Measurements from ENCODE around the gene CITED2. TPM values are rescaled to one million over a fixed set of nuclear protein-coding genes. Genes with fewer than 3 reads are reported as not detected.

CITED2 gene
- polyA plus RNA-seq, 1 of the 3 experiments (the other 2 are of a cell fraction) = 173 TPM

DNA sequence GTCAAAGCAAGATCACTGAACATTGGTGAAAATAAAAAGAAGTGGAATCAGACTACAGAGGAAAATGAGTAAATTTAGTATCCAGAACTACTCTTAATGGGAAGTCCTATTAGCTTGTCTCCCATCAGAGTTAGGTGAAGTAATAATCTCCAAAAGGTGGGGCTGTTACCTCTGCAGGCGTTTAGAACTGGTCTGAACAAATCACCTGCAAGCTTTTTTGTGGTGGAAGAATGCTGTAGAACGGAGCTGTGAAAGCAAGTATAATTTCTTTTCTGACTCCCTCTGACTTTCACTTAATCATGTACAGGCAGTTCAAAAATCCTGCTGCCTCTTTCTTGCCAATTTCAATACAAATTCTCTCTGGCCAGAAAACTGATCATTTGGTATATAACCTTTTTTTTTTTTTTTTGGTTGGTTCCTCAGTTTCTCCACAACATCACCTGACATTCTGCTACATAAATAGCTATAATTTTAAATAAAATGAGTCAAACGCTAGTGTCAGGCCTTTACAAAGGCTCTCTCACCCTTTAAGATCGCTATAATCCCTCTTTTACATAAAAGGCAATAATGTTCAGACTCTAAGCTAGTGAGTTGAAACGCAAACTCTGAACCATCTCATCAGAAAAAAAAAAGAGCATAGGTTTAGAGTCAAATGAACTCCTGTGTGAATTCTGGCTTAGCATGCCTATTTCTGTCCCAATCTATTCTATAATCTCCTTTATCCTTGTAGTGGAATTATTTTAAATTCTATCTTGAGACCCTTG lies 38.8 kb downstream of the CITED2 start:
- peaks cover 7% of the 10 kb centered on the region for H3F3A ChIP-seq (replicated peaks; ENCODE audit: insufficient read depth)
- CTCF ChIA-PET = no interaction called here
- TF ChIP-seq FOXM1 (IDR thresholded peaks at IDR 0.05; ENCODE audit: low read depth) (no peak), TEAD4 (IDR thresholded peaks at IDR 0.05; ENCODE audit: borderline replicate concordance, insufficient read depth) (no peak), RXRA (IDR thresholded peaks at IDR 0.05; ENCODE audit: borderline replicate concordance, low read depth) (no peak), NFIC (IDR thresholded peaks at IDR 0.05; ENCODE audit: borderline replicate concordance) (no peak), EZH2phosphoT487 (IDR thresholded peaks at IDR 0.05; ENCODE audit: borderline replicate concordance, low read depth) (no peak), JUND (IDR thresholded peaks at IDR 0.05) (no peak), POLR2AphosphoS5 (IDR thresholded peaks at IDR 0.05; ENCODE audit: low read depth, low read length) (no peak), ELF1 (IDR thresholded peaks at IDR 0.05) (no peak), MXI1 (IDR thresholded peaks at IDR 0.05; ENCODE audit: low read depth, low read length) (no peak), RAD21 (IDR thresholded peaks at IDR 0.05; ENCODE audit: low read length) (no peak), RFX5 (IDR thresholded peaks at IDR 0.05; ENCODE audit: low read length) (no peak), SMC3 (IDR thresholded peaks at IDR 0.05; ENCODE audit: low read depth, low read length) (no peak)
- TF ChIP-seq, protein P1, sequence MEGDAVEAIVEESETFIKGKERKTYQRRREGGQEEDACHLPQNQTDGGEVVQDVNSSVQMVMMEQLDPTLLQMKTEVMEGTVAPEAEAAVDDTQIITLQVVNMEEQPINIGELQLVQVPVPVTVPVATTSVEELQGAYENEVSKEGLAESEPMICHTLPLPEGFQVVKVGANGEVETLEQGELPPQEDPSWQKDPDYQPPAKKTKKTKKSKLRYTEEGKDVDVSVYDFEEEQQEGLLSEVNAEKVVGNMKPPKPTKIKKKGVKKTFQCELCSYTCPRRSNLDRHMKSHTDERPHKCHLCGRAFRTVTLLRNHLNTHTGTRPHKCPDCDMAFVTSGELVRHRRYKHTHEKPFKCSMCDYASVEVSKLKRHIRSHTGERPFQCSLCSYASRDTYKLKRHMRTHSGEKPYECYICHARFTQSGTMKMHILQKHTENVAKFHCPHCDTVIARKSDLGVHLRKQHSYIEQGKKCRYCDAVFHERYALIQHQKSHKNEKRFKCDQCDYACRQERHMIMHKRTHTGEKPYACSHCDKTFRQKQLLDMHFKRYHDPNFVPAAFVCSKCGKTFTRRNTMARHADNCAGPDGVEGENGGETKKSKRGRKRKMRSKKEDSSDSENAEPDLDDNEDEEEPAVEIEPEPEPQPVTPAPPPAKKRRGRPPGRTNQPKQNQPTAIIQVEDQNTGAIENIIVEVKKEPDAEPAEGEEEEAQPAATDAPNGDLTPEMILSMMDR (IDR thresholded peaks at IDR 0.05) = no peak
- TF ChIP-seq, protein P2, sequence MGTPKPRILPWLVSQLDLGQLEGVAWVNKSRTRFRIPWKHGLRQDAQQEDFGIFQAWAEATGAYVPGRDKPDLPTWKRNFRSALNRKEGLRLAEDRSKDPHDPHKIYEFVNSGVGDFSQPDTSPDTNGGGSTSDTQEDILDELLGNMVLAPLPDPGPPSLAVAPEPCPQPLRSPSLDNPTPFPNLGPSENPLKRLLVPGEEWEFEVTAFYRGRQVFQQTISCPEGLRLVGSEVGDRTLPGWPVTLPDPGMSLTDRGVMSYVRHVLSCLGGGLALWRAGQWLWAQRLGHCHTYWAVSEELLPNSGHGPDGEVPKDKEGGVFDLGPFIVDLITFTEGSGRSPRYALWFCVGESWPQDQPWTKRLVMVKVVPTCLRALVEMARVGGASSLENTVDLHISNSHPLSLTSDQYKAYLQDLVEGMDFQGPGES (IDR thresholded peaks at IDR 0.05; ENCODE audit: low read depth, low read length) = no peak
- TF ChIP-seq, protein P3, sequence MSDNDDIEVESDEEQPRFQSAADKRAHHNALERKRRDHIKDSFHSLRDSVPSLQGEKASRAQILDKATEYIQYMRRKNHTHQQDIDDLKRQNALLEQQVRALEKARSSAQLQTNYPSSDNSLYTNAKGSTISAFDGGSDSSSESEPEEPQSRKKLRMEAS (IDR thresholded peaks at IDR 0.05; ENCODE audit: low read depth) = no peak
- TF ChIP-seq, protein P4, sequence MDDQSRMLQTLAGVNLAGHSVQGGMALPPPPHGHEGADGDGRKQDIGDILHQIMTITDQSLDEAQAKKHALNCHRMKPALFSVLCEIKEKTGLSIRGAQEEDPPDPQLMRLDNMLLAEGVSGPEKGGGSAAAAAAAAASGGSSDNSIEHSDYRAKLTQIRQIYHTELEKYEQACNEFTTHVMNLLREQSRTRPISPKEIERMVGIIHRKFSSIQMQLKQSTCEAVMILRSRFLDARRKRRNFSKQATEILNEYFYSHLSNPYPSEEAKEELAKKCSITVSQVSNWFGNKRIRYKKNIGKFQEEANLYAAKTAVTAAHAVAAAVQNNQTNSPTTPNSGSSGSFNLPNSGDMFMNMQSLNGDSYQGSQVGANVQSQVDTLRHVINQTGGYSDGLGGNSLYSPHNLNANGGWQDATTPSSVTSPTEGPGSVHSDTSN (IDR thresholded peaks at IDR 0.05) = no peak
- no peaks in the 10 kb centered on the region for H3K9me2 ChIP-seq
- H3K9me3 ChIP-seq = no peaks in the 10 kb centered on the region
- no peaks in the 10 kb centered on the region for H3K36me3 ChIP-seq (replicated peaks in 1 of 2; ENCODE audit: control insufficient read depth in 1 of 2, insufficient read depth in 2 of 2, low read length in 1 of 2)
- no peaks in the 10 kb centered on the region for H4K20me1 ChIP-seq (ENCODE audit: insufficient read depth)
- H3K4me1 ChIP-seq (ENCODE audit: control insufficient read depth in 1 of 2, insufficient read depth in 2 of 2, low read depth in 1 of 2, low read length in 1 of 2) = peaks cover 0 to 7% of the 10 kb centered on the region in 2 experiments; a peak in 1 of 4 replicates
- peak overlapping the region in 1 of 2 experiments; percentile 55; a peak in 2 of 4 replicates for H3K27ac ChIP-seq (ENCODE audit: low read depth in 2 of 2, low read length in 1 of 2)
- DNase-seq = no peak
- H2AFZ ChIP-seq (ENCODE audit: low read depth) = peak overlapping the region; percentile 72
- no peak overlapping the region; the same call in 1 of the 2 replicates for H3K4me2 ChIP-seq
- POLR2A ChIA-PET = no interaction called here
- no peak overlapping the region for H3K9ac ChIP-seq
- no peaks in the 10 kb centered on the region for H3K79me2 ChIP-seq (ENCODE audit: insufficient read depth)
- H3K4me3 ChIP-seq (ENCODE audit: low read depth in 2 of 2, low read length in 1 of 2) = no peak overlapping the region
- 19% methylated on average over 5 of the region's 5 CpGs for WGBS (ENCODE audit: low lambda C conversion rate)
- no peaks in the 10 kb centered on the region; the same call in 1 of the 2 replicates for H3K27me3 ChIP-seq (ENCODE audit: insufficient read depth)
